HG03571 (cell line): Measurements from ENCODE around the gene CNTN1.

Experiments used
- ATAC-seq: cut with Tn5 transposase; IDR thresholded peaks from one replicate; pipeline ENCODE4 v1.9.1; 2021; ENCODE audit not compliant: unreplicated experiment

The CNTN1 gene

GRCh38 chr12:40691913-40692764 is at the start of gene CNTN1:
CNTN1 (plus strand) TSS chr12:40692439.
- no peak for ATAC-seq

- ATAC-seq = no peak
Observed at GRCh38 chr12:40643506-40643905, 48.7 kb upstream of the CNTN1 start.

- ATAC-seq = no peak
Observed at GRCh38 chr12:40643976-40644375, 48.3 kb upstream of the CNTN1 start.

GRCh38 chr12:40644708-40645107 is 47.5 kb upstream of the CNTN1 start:
- ATAC-seq = no peak

GRCh38 chr12:40645361-40645760 is 46.9 kb upstream of the CNTN1 start:
- ATAC-seq = no peak

GRCh38 chr12:40646456-40646855 is 45.8 kb upstream of the CNTN1 start:
- no peak for ATAC-seq

GRCh38 chr12:40646911-40647310 is 45.3 kb upstream of the CNTN1 start:
- no peak for ATAC-seq

GRCh38 chr12:40647651-40648050 is 44.6 kb upstream of the CNTN1 start:
- no peak for ATAC-seq

GRCh38 chr12:40648519-40648918 is 43.7 kb upstream of the CNTN1 start:
- ATAC-seq = no peak

- ATAC-seq = no peak
Observed at GRCh38 chr12:40650038-40650704, 42.1 kb upstream of the CNTN1 start.

GRCh38 chr12:40655451-40655850 is 36.8 kb upstream of the CNTN1 start:
- ATAC-seq = no peak

GRCh38 chr12:40662366-40662765 is 29.9 kb upstream of the CNTN1 start:
- no peak for ATAC-seq

- no peak for ATAC-seq
Observed at GRCh38 chr12:40663781-40664180, 28.5 kb upstream of the CNTN1 start.

- no peak for ATAC-seq
Observed at GRCh38 chr12:40668099-40668529, 24.1 kb upstream of the CNTN1 start.

- no peak for ATAC-seq
Observed at GRCh38 chr12:40672741-40673271, 19.4 kb upstream of the CNTN1 start.

GRCh38 chr12:40681148-40681547 is 11.1 kb upstream of the CNTN1 start:
- ATAC-seq = no peak

GRCh38 chr12:40684986-40685385 is 7.3 kb upstream of the CNTN1 start:
- ATAC-seq = no peak

GRCh38 chr12:40688085-40688725 is 4.0 kb upstream of the CNTN1 start:
- ATAC-seq = no peak

- ATAC-seq = no peak
Observed at GRCh38 chr12:40689576-40689975, 2.7 kb upstream of the CNTN1 start.

- no peak for ATAC-seq
Observed at GRCh38 chr12:40692765-40693206, 547 bp downstream of the CNTN1 start.

- ATAC-seq = no peak
Observed at GRCh38 chr12:40693207-40693821, 1.1 kb downstream of the CNTN1 start.
